Liver (tissue), 9 donors: ENCODE results near the gene JDP2. TPM values are rescaled to one million over a fixed set of nuclear protein-coding genes. Genes with fewer than 3 reads are reported as not detected.

Source experiments
- DNase-seq: peaks from one replicate; pipeline ENCODE4 v3.0.0-alpha.2; 2017; ENCODE audit warnings: low spot score
- H3K27ac ChIP-seq, 2 donors: one replicate each; pipeline ENCODE4 v1.7.0; 2013; ENCODE audit warnings: inconsistent platforms in 2 of 2, low read length in 2 of 2, control low read depth in 1 of 2, low read depth in 1 of 2, mild to moderate bottlenecking in 1 of 2
- H3K27me3 ChIP-seq, 4 donors: one replicate each; pipeline versions ENCODE4 v1.6.1 to v1.7.0; 2013; ENCODE audit warnings: low read length in 3 of 4, inconsistent platforms in 1 of 4, mild to moderate bottlenecking in 1 of 4, moderate library complexity in 1 of 4; ENCODE audit not compliant: control insufficient read depth in 4 of 4, insufficient read depth in 4 of 4
- H3K36me3 ChIP-seq, 4 donors: one replicate each; pipeline versions ENCODE4 v1.6.1 to v1.7.0; 2013; ENCODE audit warnings: low read length in 3 of 4, mild to moderate bottlenecking in 3 of 4, low read depth in 1 of 4, moderate library complexity in 1 of 4; ENCODE audit not compliant: control insufficient read depth in 4 of 4, insufficient read depth in 3 of 4
- H3K4me1 ChIP-seq, 4 donors: one replicate each; pipeline versions ENCODE4 v1.6.1 to v1.7.0; 2013; ENCODE audit warnings: low read length in 3 of 4, mild to moderate bottlenecking in 3 of 4, moderate library complexity in 1 of 4; ENCODE audit not compliant: control insufficient read depth in 4 of 4, insufficient read depth in 4 of 4
- H3K4me3 ChIP-seq, 3 donors: one replicate each; pipeline versions ENCODE4 v1.6.1 to v1.7.0; 2013; ENCODE audit warnings: low read length in 3 of 3, control low read depth in 1 of 3, low read depth in 1 of 3, mild to moderate bottlenecking in 1 of 3
- H3K9ac ChIP-seq, 2 donors: one replicate each; pipeline ENCODE4 v1.7.0; 2013; ENCODE audit warnings: low read length in 2 of 2, mild to moderate bottlenecking in 2 of 2, moderate library complexity in 2 of 2, control low read depth in 1 of 2, low read depth in 1 of 2
- H3K9me3 ChIP-seq, 4 donors: one replicate each; pipeline versions ENCODE4 v1.6.1 to v1.7.0; 2013; ENCODE audit warnings: low read length in 3 of 4; ENCODE audit not compliant: control insufficient read depth in 4 of 4
- EGR1 ChIP-seq, 2 donors: IDR thresholded peaks; 2 replicates each; pipeline ENCODE4 v1.6.1; 2016 to 2018; ENCODE audit warnings: antibody characterized with exemption in 2 of 2, low read depth in 2 of 2
- FOXA1 ChIP-seq: IDR thresholded peaks from 2 replicates; pipeline ENCODE4 v1.6.1; 2016; ENCODE audit warnings: antibody characterized with exemption
- FOXA2 ChIP-seq: IDR thresholded peaks from 2 replicates; pipeline ENCODE4 v1.6.1; 2016; ENCODE audit warnings: antibody characterized with exemption
- GABPA ChIP-seq, 2 donors: IDR thresholded peaks in 1 of 2; conservative IDR thresholded peaks in 1 of 2; 2 replicates each; pipeline ENCODE4 v1.6.1; 2016; ENCODE audit warnings: antibody characterized with exemption in 2 of 2, mild to moderate bottlenecking in 1 of 2, moderate library complexity in 1 of 2
- HNF4A ChIP-seq, 2 donors: conservative IDR thresholded peaks; 2 replicates each; pipeline ENCODE4 v1.6.1; 2016; ENCODE audit warnings: antibody characterized with exemption in 2 of 2, mild to moderate bottlenecking in 2 of 2
- HNF4G ChIP-seq: IDR thresholded peaks from 2 replicates; pipeline ENCODE4 v1.6.1; 2016; ENCODE audit warnings: antibody characterized with exemption
- JUND ChIP-seq, 2 donors: IDR thresholded peaks; 2 replicates each; pipeline ENCODE4 v1.6.1; 2016; ENCODE audit warnings: antibody characterized with exemption in 2 of 2
- NR2F2 ChIP-seq: IDR thresholded peaks from 2 replicates; pipeline ENCODE4 v1.6.1; 2016; ENCODE audit warnings: antibody characterized with exemption
- RAD21 ChIP-seq, 2 donors: IDR thresholded peaks; 2 replicates each; pipeline ENCODE4 v1.6.1; 2016; ENCODE audit warnings: antibody characterized with exemption in 2 of 2, mild to moderate bottlenecking in 2 of 2
- RXRA ChIP-seq, 2 donors: IDR thresholded peaks; 2 replicates each; pipeline ENCODE4 v1.6.1; 2017 to 2018; ENCODE audit warnings: antibody characterized with exemption in 2 of 2, mild to moderate bottlenecking in 1 of 2
- SP1 ChIP-seq: IDR thresholded peaks from 2 replicates; pipeline ENCODE4 v1.6.1; 2018; ENCODE audit warnings: antibody characterized with exemption, mild to moderate bottlenecking
- TAF1 ChIP-seq: conservative IDR thresholded peaks from 2 replicates; pipeline ENCODE4 v1.6.1; 2016; ENCODE audit warnings: antibody characterized with exemption, mild to moderate bottlenecking
- YY1 ChIP-seq: IDR thresholded peaks from 2 replicates; pipeline ENCODE4 v1.6.1; 2016; ENCODE audit warnings: antibody characterized with exemption, mild to moderate bottlenecking
- WGBS: extraction: QIAGEN DNeasy Blood & Tissue Kit; methylation state at CpG from one replicate; pipeline ENCODE4 v1.1.7; 2013; 5-methylcytosine and 5-hydroxymethylcytosine counted together
- polyA plus RNA-seq, 2 donors: library from polyadenylated mRNA; stranded (reverse) in 1 of 2; unstranded in 1 of 2; fragments of 200-250 nt in 1 of 2; fragments of >200 nt in 1 of 2; fragmentation: Nextera tagmentation in 1 of 2; extraction: Ambion mirVana in 1 of 2; gene quantifications; one replicate each; pipeline versions ENCODE4 v1.2.1 to v1.2.3, GENCODE V29; 2013 to 2015
- total RNA-seq, 2 donors: library from RNA; depleted of rRNA; stranded (reverse); fragments of >200 nt; gene quantifications; one replicate each; pipeline ENCODE4 v1.2.3, GENCODE V29; 2014
- TF ChIP-seq, protein P1 (sequence below): IDR thresholded peaks from 2 replicates; pipeline ENCODE4 v1.6.1; 2016; ENCODE audit warnings: antibody characterized with exemption
- TF ChIP-seq, protein P2 (sequence below): IDR thresholded peaks from 2 replicates; pipeline ENCODE4 v1.6.1; 2016; ENCODE audit warnings: antibody characterized with exemption
- TF ChIP-seq, protein P3 (sequence below): fragments of 150-350 bp; IDR thresholded peaks from 2 replicates; pipeline ENCODE4 v1.5.1; 2017; ENCODE audit warnings: improper control_type of control experiment, low read depth, low read length; ENCODE audit not compliant: missing input control
- TF ChIP-seq, protein P4 (sequence below): IDR thresholded peaks from 2 replicates; pipeline ENCODE4 v1.6.1; 2016; ENCODE audit warnings: antibody characterized with exemption
- TF ChIP-seq, protein P5 (sequence below): IDR thresholded peaks from 2 replicates; pipeline ENCODE4 v1.6.1; 2016; ENCODE audit warnings: antibody characterized with exemption, mild to moderate bottlenecking
- donor health status: healthy.
- donor health status: healthy.
- donor health status: healthy.
- donor health status: healthy.
- donor health status: healthy.

Gene JDP2
- total and polyA plus RNA-seq, 4 donors: 2.4 to 14.6 (median 8.7) TPM

DNA sequence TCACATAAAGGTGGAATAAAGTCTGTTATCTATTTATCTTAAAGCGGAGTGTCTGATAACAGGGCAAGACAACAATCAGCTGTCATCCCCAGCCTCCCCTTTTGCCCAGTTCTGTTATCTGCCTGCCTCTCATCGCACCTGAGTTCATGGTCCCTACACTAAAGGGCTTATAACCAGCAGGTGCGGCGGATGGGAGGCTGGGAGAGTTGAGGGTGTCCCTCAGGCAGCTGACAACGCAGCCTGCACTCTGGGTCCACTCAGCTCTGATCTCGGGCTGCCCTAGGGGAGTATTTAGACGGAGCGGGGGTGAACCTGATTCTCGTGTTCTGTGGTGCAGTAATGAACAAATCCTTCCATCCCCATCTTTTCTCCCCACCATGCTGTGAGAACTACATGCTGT is 34.0 kb upstream of the JDP2 start:
- H3K27ac ChIP-seq: no peak overlapping the region
- H3K4me1 ChIP-seq: no peaks in the 10 kb centered on the region
- TF ChIP-seq YY1 (no peak), GABPA (IDR thresholded peaks at IDR 0.05 in 1 of 2, conservative IDR thresholded peaks at IDR 0.05 in 1 of 2) (no peak), TAF1 (no peak), HNF4G (no peak), NR2F2 (no peak), JUND (IDR thresholded peaks at IDR 0.05) (no peak), SP1 (no peak), RXRA (IDR thresholded peaks at IDR 0.05) (no peak), HNF4A (conservative IDR thresholded peaks at IDR 0.05) (no peak), EGR1 (IDR thresholded peaks at IDR 0.05; ENCODE audit: low read depth in 2 of 2) (no peak), RAD21 (IDR thresholded peaks at IDR 0.05) (no peak), FOXA2 (no peak), FOXA1 (no peak)
- TF ChIP-seq, protein P1, sequence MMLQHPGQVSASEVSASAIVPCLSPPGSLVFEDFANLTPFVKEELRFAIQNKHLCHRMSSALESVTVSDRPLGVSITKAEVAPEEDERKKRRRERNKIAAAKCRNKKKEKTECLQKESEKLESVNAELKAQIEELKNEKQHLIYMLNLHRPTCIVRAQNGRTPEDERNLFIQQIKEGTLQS: no peak
- TF ChIP-seq, protein P2, sequence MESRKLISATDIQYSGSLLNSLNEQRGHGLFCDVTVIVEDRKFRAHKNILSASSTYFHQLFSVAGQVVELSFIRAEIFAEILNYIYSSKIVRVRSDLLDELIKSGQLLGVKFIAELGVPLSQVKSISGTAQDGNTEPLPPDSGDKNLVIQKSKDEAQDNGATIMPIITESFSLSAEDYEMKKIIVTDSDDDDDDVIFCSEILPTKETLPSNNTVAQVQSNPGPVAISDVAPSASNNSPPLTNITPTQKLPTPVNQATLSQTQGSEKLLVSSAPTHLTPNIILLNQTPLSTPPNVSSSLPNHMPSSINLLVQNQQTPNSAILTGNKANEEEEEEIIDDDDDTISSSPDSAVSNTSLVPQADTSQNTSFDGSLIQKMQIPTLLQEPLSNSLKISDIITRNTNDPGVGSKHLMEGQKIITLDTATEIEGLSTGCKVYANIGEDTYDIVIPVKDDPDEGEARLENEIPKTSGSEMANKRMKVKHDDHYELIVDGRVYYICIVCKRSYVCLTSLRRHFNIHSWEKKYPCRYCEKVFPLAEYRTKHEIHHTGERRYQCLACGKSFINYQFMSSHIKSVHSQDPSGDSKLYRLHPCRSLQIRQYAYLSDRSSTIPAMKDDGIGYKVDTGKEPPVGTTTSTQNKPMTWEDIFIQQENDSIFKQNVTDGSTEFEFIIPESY: no peak
- TF ChIP-seq, protein P3, sequence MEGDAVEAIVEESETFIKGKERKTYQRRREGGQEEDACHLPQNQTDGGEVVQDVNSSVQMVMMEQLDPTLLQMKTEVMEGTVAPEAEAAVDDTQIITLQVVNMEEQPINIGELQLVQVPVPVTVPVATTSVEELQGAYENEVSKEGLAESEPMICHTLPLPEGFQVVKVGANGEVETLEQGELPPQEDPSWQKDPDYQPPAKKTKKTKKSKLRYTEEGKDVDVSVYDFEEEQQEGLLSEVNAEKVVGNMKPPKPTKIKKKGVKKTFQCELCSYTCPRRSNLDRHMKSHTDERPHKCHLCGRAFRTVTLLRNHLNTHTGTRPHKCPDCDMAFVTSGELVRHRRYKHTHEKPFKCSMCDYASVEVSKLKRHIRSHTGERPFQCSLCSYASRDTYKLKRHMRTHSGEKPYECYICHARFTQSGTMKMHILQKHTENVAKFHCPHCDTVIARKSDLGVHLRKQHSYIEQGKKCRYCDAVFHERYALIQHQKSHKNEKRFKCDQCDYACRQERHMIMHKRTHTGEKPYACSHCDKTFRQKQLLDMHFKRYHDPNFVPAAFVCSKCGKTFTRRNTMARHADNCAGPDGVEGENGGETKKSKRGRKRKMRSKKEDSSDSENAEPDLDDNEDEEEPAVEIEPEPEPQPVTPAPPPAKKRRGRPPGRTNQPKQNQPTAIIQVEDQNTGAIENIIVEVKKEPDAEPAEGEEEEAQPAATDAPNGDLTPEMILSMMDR: no peak
- TF ChIP-seq, protein P4, sequence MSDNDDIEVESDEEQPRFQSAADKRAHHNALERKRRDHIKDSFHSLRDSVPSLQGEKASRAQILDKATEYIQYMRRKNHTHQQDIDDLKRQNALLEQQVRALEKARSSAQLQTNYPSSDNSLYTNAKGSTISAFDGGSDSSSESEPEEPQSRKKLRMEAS: no peak
- TF ChIP-seq, protein P5, sequence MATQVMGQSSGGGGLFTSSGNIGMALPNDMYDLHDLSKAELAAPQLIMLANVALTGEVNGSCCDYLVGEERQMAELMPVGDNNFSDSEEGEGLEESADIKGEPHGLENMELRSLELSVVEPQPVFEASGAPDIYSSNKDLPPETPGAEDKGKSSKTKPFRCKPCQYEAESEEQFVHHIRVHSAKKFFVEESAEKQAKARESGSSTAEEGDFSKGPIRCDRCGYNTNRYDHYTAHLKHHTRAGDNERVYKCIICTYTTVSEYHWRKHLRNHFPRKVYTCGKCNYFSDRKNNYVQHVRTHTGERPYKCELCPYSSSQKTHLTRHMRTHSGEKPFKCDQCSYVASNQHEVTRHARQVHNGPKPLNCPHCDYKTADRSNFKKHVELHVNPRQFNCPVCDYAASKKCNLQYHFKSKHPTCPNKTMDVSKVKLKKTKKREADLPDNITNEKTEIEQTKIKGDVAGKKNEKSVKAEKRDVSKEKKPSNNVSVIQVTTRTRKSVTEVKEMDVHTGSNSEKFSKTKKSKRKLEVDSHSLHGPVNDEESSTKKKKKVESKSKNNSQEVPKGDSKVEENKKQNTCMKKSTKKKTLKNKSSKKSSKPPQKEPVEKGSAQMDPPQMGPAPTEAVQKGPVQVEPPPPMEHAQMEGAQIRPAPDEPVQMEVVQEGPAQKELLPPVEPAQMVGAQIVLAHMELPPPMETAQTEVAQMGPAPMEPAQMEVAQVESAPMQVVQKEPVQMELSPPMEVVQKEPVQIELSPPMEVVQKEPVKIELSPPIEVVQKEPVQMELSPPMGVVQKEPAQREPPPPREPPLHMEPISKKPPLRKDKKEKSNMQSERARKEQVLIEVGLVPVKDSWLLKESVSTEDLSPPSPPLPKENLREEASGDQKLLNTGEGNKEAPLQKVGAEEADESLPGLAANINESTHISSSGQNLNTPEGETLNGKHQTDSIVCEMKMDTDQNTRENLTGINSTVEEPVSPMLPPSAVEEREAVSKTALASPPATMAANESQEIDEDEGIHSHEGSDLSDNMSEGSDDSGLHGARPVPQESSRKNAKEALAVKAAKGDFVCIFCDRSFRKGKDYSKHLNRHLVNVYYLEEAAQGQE: no peak
- H3K9me3 ChIP-seq: peaks cover 0 to 5% (median 0%) of the 10 kb centered on the region in 4 donors
- H3K4me3 ChIP-seq: no peak overlapping the region
- no peaks in the 10 kb centered on the region for H3K36me3 ChIP-seq
- no peak overlapping the region for H3K9ac ChIP-seq
- 93% methylated on average over 9 of the region's 9 CpGs for WGBS
- H3K27me3 ChIP-seq: no peaks in the 10 kb centered on the region
- DNase-seq: no peak
